Measurements from ENCODE around the gene LSS. TPM values are rescaled to one million over a fixed set of nuclear protein-coding genes. Genes with fewer than 3 reads are reported as not detected.

Gene LSS
- total RNA-seq, 3 donors from 2014 or later (not counting 1 experiment from before 2014, with no cell fraction given) = 59.9 to 82.2 (median 62.7) TPM

DNA sequence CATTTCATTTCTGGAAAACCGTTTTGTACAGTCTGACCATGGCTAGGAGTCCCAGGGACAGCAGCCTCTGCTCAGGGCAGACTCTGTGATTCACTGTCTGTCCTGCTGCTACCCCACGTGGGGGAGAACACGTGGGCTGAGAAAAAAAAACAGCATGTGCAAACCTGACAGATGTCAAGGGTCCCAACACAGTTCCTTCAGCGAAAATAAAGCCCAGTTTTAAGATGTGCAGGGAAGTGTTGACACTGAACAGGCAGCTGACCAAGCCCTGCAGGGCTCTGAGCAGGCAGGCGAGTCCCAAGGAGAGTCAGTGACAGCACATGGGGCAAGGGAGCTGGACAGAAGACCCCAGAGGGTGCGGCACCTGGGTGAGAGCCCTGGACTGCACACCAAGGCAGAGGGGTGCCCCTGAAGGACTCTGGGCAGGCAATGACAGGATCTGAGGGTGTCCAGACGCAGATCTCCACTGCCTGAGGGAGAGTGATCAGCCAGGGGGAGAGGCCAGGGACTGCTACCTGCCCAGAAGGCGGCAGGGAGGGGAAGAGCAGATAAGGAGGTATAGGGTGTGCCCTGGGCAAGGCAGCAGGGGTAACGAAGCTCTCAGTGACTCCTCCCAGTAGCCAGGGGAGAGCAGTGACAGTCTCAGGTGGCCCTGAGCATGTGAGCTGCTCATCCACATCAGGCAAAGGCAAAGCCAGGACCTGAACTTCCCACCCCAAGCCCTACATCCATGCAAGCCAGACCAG, 39.2 kb downstream of the LSS start:
- no peak overlapping the region for H3K4me3 Mint-ChIP-seq
- Histone ChIP-seq H3K27ac (ENCODE audit: low read length) (no peak overlapping the region), H3K36me3 (ENCODE audit: control insufficient read depth, insufficient read depth, low read length) (peaks cover 10% of the 10 kb centered on the region), H3K9me3 (ENCODE audit: control insufficient read depth, insufficient read depth, low read length) (no peaks in the 10 kb centered on the region), H3K4me1 (ENCODE audit: control insufficient read depth, insufficient read depth, low read length) (peaks cover 6% of the 10 kb centered on the region), H3K4me3 (ENCODE audit: low read length) (no peak overlapping the region), H3K27me3 (ENCODE audit: control insufficient read depth, insufficient read depth, low read length) (no peaks in the 10 kb centered on the region)
- no peaks in the 10 kb centered on the region for H3K9me3 Mint-ChIP-seq
- TF ChIP-seq, protein P1, sequence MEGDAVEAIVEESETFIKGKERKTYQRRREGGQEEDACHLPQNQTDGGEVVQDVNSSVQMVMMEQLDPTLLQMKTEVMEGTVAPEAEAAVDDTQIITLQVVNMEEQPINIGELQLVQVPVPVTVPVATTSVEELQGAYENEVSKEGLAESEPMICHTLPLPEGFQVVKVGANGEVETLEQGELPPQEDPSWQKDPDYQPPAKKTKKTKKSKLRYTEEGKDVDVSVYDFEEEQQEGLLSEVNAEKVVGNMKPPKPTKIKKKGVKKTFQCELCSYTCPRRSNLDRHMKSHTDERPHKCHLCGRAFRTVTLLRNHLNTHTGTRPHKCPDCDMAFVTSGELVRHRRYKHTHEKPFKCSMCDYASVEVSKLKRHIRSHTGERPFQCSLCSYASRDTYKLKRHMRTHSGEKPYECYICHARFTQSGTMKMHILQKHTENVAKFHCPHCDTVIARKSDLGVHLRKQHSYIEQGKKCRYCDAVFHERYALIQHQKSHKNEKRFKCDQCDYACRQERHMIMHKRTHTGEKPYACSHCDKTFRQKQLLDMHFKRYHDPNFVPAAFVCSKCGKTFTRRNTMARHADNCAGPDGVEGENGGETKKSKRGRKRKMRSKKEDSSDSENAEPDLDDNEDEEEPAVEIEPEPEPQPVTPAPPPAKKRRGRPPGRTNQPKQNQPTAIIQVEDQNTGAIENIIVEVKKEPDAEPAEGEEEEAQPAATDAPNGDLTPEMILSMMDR (IDR thresholded peaks at IDR 0.05) = no peak
- peak overlapping the region in 1 of 2 donors; percentile 20 for H3K27ac Mint-ChIP-seq
- 88% methylated on average over 9 of the region's 9 CpGs for WGBS (ENCODE audit: insufficient coverage)
- intact Hi-C loops (cut with micrococcal nuclease) = no loop called here
- no peak for DNase-seq
- no peaks in the 10 kb centered on the region for H3K4me1 Mint-ChIP-seq
- H3K27me3 Mint-ChIP-seq (ENCODE audit: low read depth in 2 of 2) = no peaks in the 10 kb centered on the region
- no peak for ATAC-seq
- H3K36me3 Mint-ChIP-seq = no peaks in the 10 kb centered on the region

DNA sequence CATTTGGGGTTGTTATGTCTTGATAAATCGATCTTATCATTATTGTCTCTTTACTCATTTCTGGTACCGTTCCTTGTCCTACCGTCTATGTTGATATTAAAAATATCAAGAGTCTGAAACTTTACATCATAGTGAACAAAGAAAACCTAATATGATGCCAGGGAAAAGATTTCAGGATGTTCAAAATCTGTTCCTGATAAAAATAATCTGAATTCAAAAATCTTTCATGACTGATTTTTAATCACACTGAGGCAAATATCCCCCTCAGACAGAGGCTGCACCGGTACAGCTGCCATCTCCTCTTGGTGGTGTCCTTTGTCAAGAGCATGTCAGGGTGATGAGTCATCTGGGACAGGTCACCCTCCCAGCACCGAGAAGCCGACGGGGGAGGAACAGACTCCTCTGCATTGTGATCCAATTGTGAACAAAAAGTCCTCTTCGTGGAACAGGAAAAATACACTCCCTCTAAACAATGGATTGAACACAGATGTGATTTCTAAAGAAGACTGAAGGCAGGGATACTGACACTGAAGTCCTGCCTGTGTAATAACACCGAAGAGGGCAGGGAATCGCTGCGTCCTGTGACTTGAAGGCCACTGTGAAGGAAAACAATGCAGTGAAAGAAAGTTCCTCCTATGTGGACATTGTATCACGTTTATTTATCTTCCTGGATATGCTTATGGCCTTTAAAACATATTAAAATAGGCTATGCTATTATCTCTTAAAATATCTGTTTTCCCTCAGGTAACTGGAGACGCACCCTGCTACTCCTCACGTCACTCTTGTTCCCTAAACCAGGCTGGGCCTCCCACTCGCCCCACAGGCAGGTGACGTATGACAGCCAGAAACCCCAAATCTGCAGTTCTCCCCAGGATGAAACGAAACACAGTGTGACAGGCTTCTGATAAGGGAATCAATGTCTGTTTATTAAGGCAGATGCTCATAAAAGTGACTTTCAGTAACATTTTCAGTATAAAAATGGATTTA, 40.1 kb downstream of the LSS start:
- Mint-ChIP-seq H3K4me3 (no peak overlapping the region), H3K27ac (peak overlapping the region in 1 of 2 donors; percentile 20), H3K36me3 (no peaks in the 10 kb centered on the region), H3K27me3 (ENCODE audit: low read depth in 2 of 2) (no peaks in the 10 kb centered on the region), H3K4me1 (no peaks in the 10 kb centered on the region), H3K9me3 (no peaks in the 10 kb centered on the region)
- H3K27ac ChIP-seq (ENCODE audit: low read length) = no peak overlapping the region
- TF ChIP-seq, protein P1 (IDR thresholded peaks at IDR 0.05) = no peak
- ATAC-seq (no peak), DNase-seq (no peak)
- no peaks in the 10 kb centered on the region for H3K27me3 ChIP-seq (ENCODE audit: control insufficient read depth, insufficient read depth, low read length)
- peaks cover 2% of the 10 kb centered on the region for H3K36me3 ChIP-seq (ENCODE audit: control insufficient read depth, insufficient read depth, low read length)
- peaks cover 12% of the 10 kb centered on the region for H3K4me1 ChIP-seq (ENCODE audit: control insufficient read depth, insufficient read depth, low read length)
- H3K9me3 ChIP-seq (ENCODE audit: control insufficient read depth, insufficient read depth, low read length) = no peaks in the 10 kb centered on the region
- H3K4me3 ChIP-seq (ENCODE audit: low read length) = no peak overlapping the region
- intact Hi-C loops (cut with micrococcal nuclease) = no loop called here
- 87% methylated on average over 14 of the region's 17 CpGs for WGBS (ENCODE audit: insufficient coverage)

DNA sequence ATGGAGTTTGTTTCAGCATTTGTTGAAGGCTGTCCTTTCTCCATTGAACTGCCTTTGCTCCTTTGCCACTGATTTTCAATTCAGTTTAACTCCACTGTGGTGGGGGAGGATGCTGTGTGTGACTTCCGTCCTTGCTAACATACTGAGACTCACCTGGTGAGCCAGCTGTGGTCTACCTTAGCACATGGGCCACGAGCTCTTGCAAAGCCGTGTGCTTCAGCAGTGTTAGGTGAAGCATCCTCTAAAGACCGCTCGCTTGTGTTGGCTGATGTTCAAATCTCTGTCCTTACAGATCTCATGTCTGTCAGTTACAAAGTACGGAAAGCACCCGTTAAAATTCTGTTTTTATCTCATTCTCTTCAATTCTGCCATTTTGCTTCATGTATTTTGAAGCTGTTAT, 40.8 kb downstream of the LSS start:
- Histone ChIP-seq H3K9me3 (ENCODE audit: control insufficient read depth, insufficient read depth, low read length) (no peaks in the 10 kb centered on the region), H3K4me3 (ENCODE audit: low read length) (no peak overlapping the region), H3K27me3 (ENCODE audit: control insufficient read depth, insufficient read depth, low read length) (no peaks in the 10 kb centered on the region), H3K27ac (ENCODE audit: low read length) (no peak overlapping the region), H3K36me3 (ENCODE audit: control insufficient read depth, insufficient read depth, low read length) (peaks cover 2% of the 10 kb centered on the region), H3K4me1 (ENCODE audit: control insufficient read depth, insufficient read depth, low read length) (peaks cover 16% of the 10 kb centered on the region)
- Mint-ChIP-seq H3K36me3 (no peaks in the 10 kb centered on the region), H3K27ac (no peak overlapping the region), H3K4me3 (no peak overlapping the region), H3K9me3 (no peaks in the 10 kb centered on the region), H3K4me1 (no peaks in the 10 kb centered on the region), H3K27me3 (ENCODE audit: low read depth in 2 of 2) (no peaks in the 10 kb centered on the region)
- no peak for ATAC-seq
- DNase-seq = no peak
- 90% methylated on average over 7 of the region's 7 CpGs for WGBS (ENCODE audit: insufficient coverage)
- intact Hi-C loops (cut with micrococcal nuclease) = no loop called here
- TF ChIP-seq, protein P1 (IDR thresholded peaks at IDR 0.05) = no peak

Measured in natural killer cell (primary cell).